DMS 273 (cell line): ENCODE measurements around the gene MT1E.
"Not testable (repeated sequence)": the region's sequence is repeated elsewhere in the genome, so short reads cannot be mapped to it uniquely, and the experiment has no call there.

Experiments
- DNase-seq: peaks from one replicate; lab custom pipeline; 2025; ENCODE audit not compliant: unreplicated experiment; lab: John Stamatoyannopoulos, UW

The MT1E gene

GRCh38 chr16:56643080-56643778 is 17.6 kb downstream of the MT1E start:
- DNase-seq, result no peak

DNA sequence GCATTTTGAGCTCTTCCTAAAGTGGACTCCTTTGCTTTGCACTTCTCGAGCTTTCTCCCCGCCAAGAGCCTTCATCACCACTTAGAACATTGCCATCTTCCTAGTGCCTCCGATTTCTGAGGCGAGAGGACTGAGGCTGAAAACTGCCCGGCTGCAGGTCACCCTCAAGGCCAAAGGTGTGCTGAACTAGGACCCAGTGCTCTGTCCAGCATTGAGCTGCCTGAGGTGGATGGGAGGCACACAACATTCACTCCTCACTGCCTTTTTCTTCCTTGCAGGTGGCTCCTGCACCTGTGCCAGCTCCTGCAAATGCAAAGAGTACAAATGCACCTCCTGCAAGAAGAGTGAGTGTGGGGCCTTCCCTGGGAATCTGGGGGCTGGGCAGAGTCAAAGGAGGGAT is 18.3 kb downstream of the MT1E start:
- DNase-seq, result no peak

DNA sequence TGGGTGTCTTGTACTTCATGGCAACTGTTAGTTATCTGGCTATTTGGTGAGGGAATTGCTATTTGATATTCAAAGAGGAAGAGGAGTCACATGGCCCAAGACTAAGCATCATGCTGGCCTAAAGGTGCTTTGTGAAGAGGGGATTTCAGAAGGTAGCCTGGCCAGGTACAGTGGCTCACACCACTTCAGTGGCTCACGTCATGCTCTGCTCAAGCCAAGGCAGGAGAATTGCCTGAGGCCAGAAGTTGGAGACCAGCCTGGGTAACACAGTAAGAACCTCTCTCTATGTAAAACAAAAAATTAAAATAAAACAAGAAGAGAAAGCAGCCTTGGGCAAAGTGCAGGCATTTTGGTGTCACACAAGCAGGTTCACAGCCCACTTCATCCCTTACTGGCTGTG is 19.7 kb downstream of the MT1E start:
- no peak for DNase-seq

DNA sequence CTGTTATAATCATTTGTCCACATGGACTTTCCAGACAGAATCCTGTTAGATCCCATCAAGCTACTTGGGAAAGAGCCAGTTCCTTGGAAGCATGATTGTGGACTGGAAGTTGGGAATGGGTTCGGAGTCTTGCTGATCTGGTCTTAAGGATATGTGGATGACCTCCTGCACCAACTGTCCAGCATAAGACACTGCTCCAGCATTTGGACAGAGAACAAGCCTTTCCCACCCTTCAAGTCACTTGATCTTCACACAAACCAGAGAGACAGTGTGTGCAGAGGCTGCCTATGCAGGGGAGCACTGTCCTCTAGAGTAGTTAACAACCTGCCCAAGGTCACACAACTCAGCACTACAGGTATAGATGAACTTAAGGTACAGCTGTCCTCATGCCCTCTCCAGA is 20.3 kb downstream of the MT1E start:
- DNase-seq, result no peak

DNA sequence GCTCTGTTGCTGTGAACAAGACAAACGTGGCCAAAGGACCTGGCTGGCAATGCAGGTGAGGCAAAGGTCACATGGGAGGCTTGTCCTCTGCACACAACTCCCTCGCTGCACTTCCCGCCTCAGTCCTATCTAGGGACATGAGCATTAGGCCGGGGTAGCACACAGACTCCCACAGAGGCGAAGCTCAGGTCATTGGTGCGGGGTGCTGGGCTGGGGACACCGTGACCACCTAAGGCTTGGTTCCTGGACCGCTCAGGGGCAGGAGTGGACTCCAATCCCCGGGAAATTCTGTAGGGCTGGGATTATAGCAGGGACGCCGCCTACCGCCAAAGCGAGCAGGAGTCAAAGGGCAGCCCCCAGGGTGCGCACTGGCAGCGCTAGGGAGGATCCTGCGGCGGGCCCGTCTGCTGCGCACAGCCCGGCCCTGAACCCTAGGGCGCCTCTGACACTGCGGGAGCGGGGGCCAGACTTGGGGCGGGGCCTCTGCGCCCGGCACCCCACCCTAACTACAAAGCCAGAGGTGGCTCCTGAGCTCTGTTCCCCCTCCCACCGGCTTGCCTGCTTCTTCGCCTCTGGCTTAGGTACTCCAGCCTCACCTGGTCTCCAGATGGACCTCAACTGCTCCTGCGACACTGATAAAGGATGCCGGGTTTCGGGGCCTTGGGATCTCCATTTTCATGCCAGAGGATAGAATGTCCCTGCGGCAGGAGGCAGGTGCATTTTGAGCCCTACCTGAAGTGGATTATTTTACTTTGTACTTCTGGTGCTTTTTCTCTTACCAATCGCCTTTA is 22.3 kb downstream of the MT1E start:
- DNase-seq, result no peak

- no peak for DNase-seq
Measured at GRCh38 chr16:56649271-56649670, 23.7 kb downstream of the MT1E start.

GRCh38 chr16:56649820-56650219 is 24.2 kb downstream of the MT1E start:
- DNase-seq, result no peak

DNA sequence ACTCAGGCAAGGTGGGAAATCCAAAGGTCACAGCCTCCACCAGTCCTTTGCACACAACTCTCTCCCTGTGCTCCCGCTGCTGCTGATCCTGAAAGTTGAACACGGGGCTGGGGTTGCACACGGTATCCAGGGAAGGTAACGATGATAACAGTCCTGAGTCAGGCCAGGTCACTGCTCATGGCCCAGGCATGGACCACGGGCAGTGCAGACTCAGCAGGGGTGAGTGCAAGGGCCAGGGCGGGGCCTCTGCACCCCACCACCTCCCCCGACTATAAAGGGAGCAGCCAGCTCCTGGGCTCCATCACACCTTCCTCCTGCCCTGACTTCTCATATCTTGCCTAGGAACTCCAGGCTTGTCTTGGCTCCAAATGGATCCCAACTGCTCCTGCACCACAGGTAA is 26.0 kb downstream of the MT1E start, which contains the start of gene MT1B:
MT1B (plus strand) TSS at position 301 of the 400 bp plus-strand sequence; CDS start at position 369, 68 bp downstream.
- no peak for DNase-seq

GRCh38 chr16:56652600-56652999 is 27.0 kb downstream of the MT1E start:
- DNase-seq, result no peak

- no peak for DNase-seq
Measured at GRCh38 chr16:56653218-56653617, 27.6 kb downstream of the MT1E start.

GRCh38 chr16:56657555-56658326 is 32.2 kb downstream of the MT1E start, which contains the start of gene MT1F:
Gene MT1F, plus strand, starts transcription at chr16:56657959. Its CDS starts 100 bp downstream, at chr16:56658059.
- DNase-seq, result peak; percentile 80

DNA sequence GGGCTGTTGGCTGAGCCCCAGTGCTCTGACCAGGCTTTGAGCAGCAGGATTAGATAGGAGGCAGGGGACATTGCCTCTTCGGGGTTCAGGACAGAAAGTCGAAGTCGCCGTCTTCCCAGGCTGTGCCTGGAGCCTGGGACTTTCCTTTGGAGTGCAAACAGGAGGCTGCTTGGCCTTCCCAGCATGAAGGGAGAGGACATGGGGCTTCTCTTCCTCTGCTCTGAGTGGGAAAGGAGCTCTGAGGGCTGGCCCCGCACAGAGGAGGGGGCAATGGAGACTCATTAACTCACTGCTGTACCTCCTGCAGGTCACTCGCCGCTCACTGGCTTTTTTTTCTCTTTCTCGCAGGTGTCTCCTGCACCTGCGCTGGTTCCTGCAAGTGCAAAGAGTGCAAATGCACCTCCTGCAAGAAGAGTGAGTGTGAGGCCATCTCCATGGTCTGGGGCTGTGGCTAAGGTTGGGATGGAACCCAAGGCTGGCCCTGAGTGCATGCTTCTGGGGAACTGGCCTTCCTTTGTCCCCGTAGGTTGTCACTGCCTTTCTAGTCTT is 32.8 kb downstream of the MT1E start:
- no peak for DNase-seq

- no peak for DNase-seq
Measured at GRCh38 chr16:56662357-56663354, 37.1 kb downstream of the MT1E start.

GRCh38 chr16:56664506-56664905 is 38.9 kb downstream of the MT1E start:
- no peak for DNase-seq

- not testable (repeated sequence) for DNase-seq
Measured at GRCh38 chr16:56665286-56666261, 40.0 kb downstream of the MT1E start.

DNA sequence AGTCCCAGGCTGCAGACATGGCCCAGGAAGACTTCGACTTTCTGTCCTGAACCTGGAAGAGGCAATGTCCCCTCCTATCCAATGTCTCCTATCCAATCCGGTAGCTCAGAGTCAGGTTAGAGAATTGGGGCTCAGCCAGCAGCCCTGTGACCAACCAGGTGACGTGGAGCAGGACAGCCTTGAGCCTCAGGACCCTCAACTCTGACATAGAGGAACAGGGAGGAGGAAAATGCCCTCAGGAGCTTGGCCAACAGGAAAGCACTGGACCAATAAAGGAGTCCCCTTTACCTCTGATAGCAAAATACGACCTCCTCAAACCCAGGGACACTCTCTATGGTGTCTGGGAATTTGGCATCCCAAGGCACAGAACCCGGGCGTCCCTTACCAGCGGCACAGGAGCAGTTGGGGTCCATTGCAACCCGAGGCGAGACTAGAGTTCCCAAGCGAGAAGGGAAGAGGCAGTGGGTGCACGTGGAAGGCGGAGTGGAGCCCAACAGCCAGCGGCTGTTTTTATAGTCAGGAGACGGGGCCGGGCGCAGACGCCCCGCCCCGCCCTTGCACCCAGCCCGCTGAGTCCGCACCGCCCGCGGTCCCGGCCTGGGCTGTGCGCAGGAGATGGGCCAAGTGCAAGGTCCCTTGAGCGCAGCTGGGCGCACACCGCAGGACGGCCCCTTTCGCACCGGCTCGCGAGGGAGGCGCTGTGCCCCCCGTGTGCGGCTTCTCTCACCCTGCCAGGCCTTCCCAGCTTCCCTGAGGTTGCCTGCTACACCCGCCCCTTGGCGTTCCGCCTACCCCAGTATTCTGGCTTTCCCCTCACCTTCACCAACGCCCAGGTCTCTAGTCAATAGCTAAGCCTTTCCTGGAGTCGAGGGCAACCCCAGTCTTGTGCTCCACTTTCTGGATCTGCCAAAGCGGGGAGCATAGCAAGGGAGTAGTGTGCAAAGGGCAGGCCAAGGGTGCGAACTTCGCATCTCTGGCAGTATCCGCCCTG is 42.3 kb downstream of the MT1E start, which contains the start of gene MT1G:
MT1G (minus strand) TSS at position 485 of the 991 bp plus-strand sequence; CDS start at position 413, 72 bp downstream.
- peak; percentile 71 for DNase-seq
